A549 (cell line): ENCODE results near the gene PLCB4. TPM values are rescaled to one million over a fixed set of nuclear protein-coding genes. Genes with fewer than 3 reads are reported as not detected.

Experiments
- ATAC-seq, 2 experiments: fragments of 200-7000 bp in 1 of 2; fragments of >200 bp in 1 of 2; cut with Nextera tagmentation in 1 of 2; cut with Tn5 transposase in 1 of 2; 3 replicates each; pipeline versions ENCODE4 v1.8.0 to v1.9.1; 2018 to 2020; ENCODE audit warnings: mild to moderate bottlenecking in 1 of 2, moderate library complexity in 1 of 2
- CTCF ChIA-PET: fragments of 300-600 bp; sonication (Branson Sonifier 250); formaldehyde crosslinking; extraction: SDS; loops from one replicate; lab custom pipeline; 2021; ENCODE audit warnings: antibody characterized with exemption, inconsistent platforms; lab: Yijun Ruan, JAX
- POLR2A ChIA-PET: fragments of 350-600 bp; formaldehyde crosslinking; extraction: SDS; loops from one replicate; lab custom pipeline; 2021; ENCODE audit warnings: antibody characterized with exemption, inconsistent platforms; lab: Yijun Ruan, JAX
- DNase-seq, 2 experiments: peaks; one replicate each; pipeline versions ENCODE4 v3.0.0 to v3.0.0-alpha.2; 2011 to 2016; ENCODE audit warnings: low read depth in 1 of 2, low spot score in 1 of 2
- FAIRE-seq: peaks from 2 replicates; lab custom pipeline; 2011; peaks lifted over from hg19 to GRCh38; lab: Jason Lieb, UNC
- H3K27ac ChIP-seq, 2 experiments: fragments of >200 bp; sonication (Bioruptor Twin); formaldehyde crosslinking; 3 replicates each; pipeline ENCODE4 v1.5.1; 2016 to 2017
- H3K4me1 ChIP-seq: fragments of >200 bp; sonication (Bioruptor Twin); formaldehyde crosslinking; 3 replicates; pipeline ENCODE4 v1.6.1; 2016
- H3K4me2 ChIP-seq: fragments of >200 bp; sonication (Bioruptor Twin); formaldehyde crosslinking; 3 replicates; pipeline ENCODE4 v1.6.1; 2016
- H3K4me3 ChIP-seq: fragments of >200 bp; sonication (Bioruptor Twin); formaldehyde crosslinking; 3 replicates; pipeline ENCODE4 v1.5.1; 2016
- H3K9me3 ChIP-seq: fragments of >200 bp; sonication (Bioruptor Twin); formaldehyde crosslinking; 3 replicates; pipeline ENCODE4 v1.6.1; 2016
- ATOH8 ChIP-seq: fragments of 250-450 bp; sonication (Bioruptor Pico); IDR thresholded peaks from 2 replicates; pipeline ENCODE4 v1.5.0; 2020; ENCODE audit warnings: low read depth, mild to moderate bottlenecking, moderate library complexity
- BHLHE40 ChIP-seq: IDR thresholded peaks from 2 replicates; pipeline ENCODE4 v1.6.1; 2012; ENCODE audit warnings: low read depth, low read length, inconsistent platforms
- CEBPB ChIP-seq, 2 experiments: fragments of >200 bp in 1 of 2; sonication (Bioruptor Twin) in 1 of 2; formaldehyde crosslinking in 1 of 2; IDR thresholded peaks; 2 replicates each; pipeline ENCODE4 v1.6.1; 2012 to 2016
- FOSB ChIP-seq: fragments of 250-450 bp; sonication (Bioruptor Pico); IDR thresholded peaks from 2 replicates; pipeline ENCODE4 v1.5.0; 2020; ENCODE audit warnings: mild to moderate bottlenecking, moderate library complexity
- GATA3 ChIP-seq: IDR thresholded peaks from 2 replicates; pipeline ENCODE4 v1.6.1; 2012; ENCODE audit warnings: borderline replicate concordance
- HDAC2 ChIP-seq: fragments of 200-600 bp; sonication (generic); IDR thresholded peaks from 2 replicates; pipeline ENCODE4 v1.6.1; 2016
- HEYL ChIP-seq: fragments of 250-450 bp; sonication (Bioruptor Pico); IDR thresholded peaks from 2 replicates; pipeline ENCODE4 v1.8.0; 2021; ENCODE audit warnings: mild to moderate bottlenecking, moderate library complexity
- HOXA7 ChIP-seq: fragments of 250-450 bp; sonication (Bioruptor Pico); IDR thresholded peaks from 2 replicates; pipeline ENCODE4 v1.5.0; 2020; ENCODE audit warnings: mild to moderate bottlenecking, moderate library complexity
- JUN ChIP-seq, 2 experiments: fragments of >200 bp; sonication (Bioruptor Twin); formaldehyde crosslinking; IDR thresholded peaks; 2 replicates in 1 of 2; 3 replicates in 1 of 2; pipeline ENCODE4 v1.6.1; 2016 to 2017
- NFE2L2 ChIP-seq: fragments of 150-350 bp; conservative IDR thresholded peaks from 2 replicates; pipeline ENCODE4 v1.6.1; 2014; ENCODE audit warnings: low read length
- POLR2A ChIP-seq: IDR thresholded peaks from 2 replicates; pipeline ENCODE4 v1.6.1; 2012; ENCODE audit warnings: mild to moderate bottlenecking, low read length
- RAD21 ChIP-seq, 2 experiments: fragments of >200 bp in 1 of 2; sonication (Bioruptor Twin) in 1 of 2; formaldehyde crosslinking in 1 of 2; IDR thresholded peaks in 1 of 2; conservative IDR thresholded peaks in 1 of 2; 2 replicates in 1 of 2; 3 replicates in 1 of 2; pipeline ENCODE4 v1.6.1; 2012 to 2018; ENCODE audit warnings: inconsistent platforms in 1 of 2
- RARB ChIP-seq: fragments of 250-450 bp; sonication (Bioruptor Pico); IDR thresholded peaks from 2 replicates; pipeline ENCODE4 v1.8.0; 2021; ENCODE audit warnings: mild to moderate bottlenecking, moderate library complexity
- RCOR1 ChIP-seq: fragments of 150-350 bp; IDR thresholded peaks from 2 replicates; pipeline ENCODE4 v1.6.1; 2014; ENCODE audit warnings: antibody characterized with exemption, low read length, low read depth
- RNF2 ChIP-seq: fragments of 200-600 bp; sonication (generic); IDR thresholded peaks from 2 replicates; pipeline ENCODE4 v1.6.1; 2016; ENCODE audit warnings: low read depth, mild to moderate bottlenecking, antibody characterized with exemption, moderate library complexity, borderline replicate concordance
- ZC3H11A ChIP-seq: fragments of 450-650 bp; IDR thresholded peaks from 2 replicates; pipeline ENCODE4 v1.6.1; 2014; ENCODE audit warnings: antibody characterized with exemption, mild to moderate bottlenecking
- ZFP36 ChIP-seq: fragments of 450-650 bp; IDR thresholded peaks from 2 replicates; pipeline ENCODE4 v1.6.1; 2014; ENCODE audit warnings: borderline replicate concordance; ENCODE audit not compliant: partially characterized antibody
- WGBS: methylation state at CpG from one replicate; pipeline ENCODE4 v1.1.6; 2017; ENCODE audit errors: missing lambda C conversion rate; 5-methylcytosine and 5-hydroxymethylcytosine counted together
- polyA plus RNA-seq, 4 experiments: library from polyadenylated mRNA; depleted of rRNA in 3 of 4; stranded (reverse); fragments of >200 nt; fragmentation: RNase III in 1 of 4; extraction: RNeasy Plus Mini Kit Qiagen cat#74134 plus additional on column Dnase treatment in 1 of 4; gene quantifications; 2 replicates in 3 of 4; 3 replicates in 1 of 4; pipeline ENCODE4 v1.2.3, GENCODE V29; 2011 to 2017
- TF ChIP-seq, protein P1 (sequence below): fragments of 250-450 bp; sonication (Bioruptor Pico); IDR thresholded peaks from 2 replicates; pipeline ENCODE4 v1.5.0; 2021; ENCODE audit warnings: mild to moderate bottlenecking, moderate library complexity, borderline replicate concordance
- TF ChIP-seq, protein P2 (sequence below): fragments of 200-600 bp; sonication (generic); IDR thresholded peaks from 2 replicates; pipeline ENCODE4 v1.6.1; 2016; ENCODE audit warnings: antibody characterized with exemption, mild to moderate bottlenecking, moderate library complexity
- TF ChIP-seq, protein P3 (sequence below): fragments of >200 bp; sonication (Bioruptor Twin); formaldehyde crosslinking; IDR thresholded peaks from 3 replicates; pipeline ENCODE4 v1.6.1; 2016

The PLCB4 gene
- polyA plus RNA-seq, 2 of the 4 experiments (the other 2 are of a cell fraction) = 17.1 to 32.1 TPM

GRCh38 chr20:9261781-9262180 lies 192.9 kb downstream of the PLCB4 start:
- FAIRE-seq (peak; percentile 89), ATAC-seq (no peak), DNase-seq (no peak)
- Histone ChIP-seq H3K27ac (no peak overlapping the region), H3K4me2 (no peak overlapping the region), H3K4me1 (peaks cover 22% of the 10 kb centered on the region; the same call in 2 of the 3 replicates), H3K4me3 (no peak overlapping the region), H3K9me3 (no peaks in the 10 kb centered on the region)
- CTCF ChIA-PET = no interaction called here
- TF ChIP-seq GATA3 = no peak
- no peak for TF ChIP-seq HDAC2
- no peak for TF ChIP-seq RNF2
- TF ChIP-seq FOSB = no peak
- no peak for TF ChIP-seq RARB (CRISPR knock-in tag)
- TF ChIP-seq NFE2L2 = no peak
- no peak for TF ChIP-seq HEYL
- no peak for TF ChIP-seq RAD21 (conservative IDR thresholded peaks at IDR 0.05 in 1 of 2, IDR thresholded peaks at IDR 0.05 in 1 of 2)
- TF ChIP-seq, protein P1, sequence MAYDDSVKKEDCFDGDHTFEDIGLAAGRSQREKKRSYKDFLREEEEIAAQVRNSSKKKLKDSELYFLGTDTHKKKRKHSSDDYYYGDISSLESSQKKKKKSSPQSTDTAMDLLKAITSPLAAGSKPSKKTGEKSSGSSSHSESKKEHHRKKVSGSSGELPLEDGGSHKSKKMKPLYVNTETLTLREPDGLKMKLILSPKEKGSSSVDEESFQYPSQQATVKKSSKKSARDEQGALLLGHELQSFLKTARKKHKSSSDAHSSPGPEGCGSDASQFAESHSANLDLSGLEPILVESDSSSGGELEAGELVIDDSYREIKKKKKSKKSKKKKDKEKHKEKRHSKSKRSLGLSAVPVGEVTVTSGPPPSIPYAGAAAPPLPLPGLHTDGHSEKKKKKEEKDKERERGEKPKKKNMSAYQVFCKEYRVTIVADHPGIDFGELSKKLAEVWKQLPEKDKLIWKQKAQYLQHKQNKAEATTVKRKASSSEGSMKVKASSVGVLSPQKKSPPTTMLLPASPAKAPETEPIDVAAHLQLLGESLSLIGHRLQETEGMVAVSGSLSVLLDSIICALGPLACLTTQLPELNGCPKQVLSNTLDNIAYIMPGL (CRISPR knock-in tag) = no peak
- TF ChIP-seq RCOR1 = no peak
- TF ChIP-seq JUN (IDR thresholded peaks at IDR 0.05) = no peak
- TF ChIP-seq ATOH8 (CRISPR knock-in tag) = no peak
- TF ChIP-seq, protein P2, sequence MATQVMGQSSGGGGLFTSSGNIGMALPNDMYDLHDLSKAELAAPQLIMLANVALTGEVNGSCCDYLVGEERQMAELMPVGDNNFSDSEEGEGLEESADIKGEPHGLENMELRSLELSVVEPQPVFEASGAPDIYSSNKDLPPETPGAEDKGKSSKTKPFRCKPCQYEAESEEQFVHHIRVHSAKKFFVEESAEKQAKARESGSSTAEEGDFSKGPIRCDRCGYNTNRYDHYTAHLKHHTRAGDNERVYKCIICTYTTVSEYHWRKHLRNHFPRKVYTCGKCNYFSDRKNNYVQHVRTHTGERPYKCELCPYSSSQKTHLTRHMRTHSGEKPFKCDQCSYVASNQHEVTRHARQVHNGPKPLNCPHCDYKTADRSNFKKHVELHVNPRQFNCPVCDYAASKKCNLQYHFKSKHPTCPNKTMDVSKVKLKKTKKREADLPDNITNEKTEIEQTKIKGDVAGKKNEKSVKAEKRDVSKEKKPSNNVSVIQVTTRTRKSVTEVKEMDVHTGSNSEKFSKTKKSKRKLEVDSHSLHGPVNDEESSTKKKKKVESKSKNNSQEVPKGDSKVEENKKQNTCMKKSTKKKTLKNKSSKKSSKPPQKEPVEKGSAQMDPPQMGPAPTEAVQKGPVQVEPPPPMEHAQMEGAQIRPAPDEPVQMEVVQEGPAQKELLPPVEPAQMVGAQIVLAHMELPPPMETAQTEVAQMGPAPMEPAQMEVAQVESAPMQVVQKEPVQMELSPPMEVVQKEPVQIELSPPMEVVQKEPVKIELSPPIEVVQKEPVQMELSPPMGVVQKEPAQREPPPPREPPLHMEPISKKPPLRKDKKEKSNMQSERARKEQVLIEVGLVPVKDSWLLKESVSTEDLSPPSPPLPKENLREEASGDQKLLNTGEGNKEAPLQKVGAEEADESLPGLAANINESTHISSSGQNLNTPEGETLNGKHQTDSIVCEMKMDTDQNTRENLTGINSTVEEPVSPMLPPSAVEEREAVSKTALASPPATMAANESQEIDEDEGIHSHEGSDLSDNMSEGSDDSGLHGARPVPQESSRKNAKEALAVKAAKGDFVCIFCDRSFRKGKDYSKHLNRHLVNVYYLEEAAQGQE = no peak
- TF ChIP-seq HOXA7 (CRISPR knock-in tag) = no peak
- TF ChIP-seq POLR2A = no peak
- TF ChIP-seq, protein P3, sequence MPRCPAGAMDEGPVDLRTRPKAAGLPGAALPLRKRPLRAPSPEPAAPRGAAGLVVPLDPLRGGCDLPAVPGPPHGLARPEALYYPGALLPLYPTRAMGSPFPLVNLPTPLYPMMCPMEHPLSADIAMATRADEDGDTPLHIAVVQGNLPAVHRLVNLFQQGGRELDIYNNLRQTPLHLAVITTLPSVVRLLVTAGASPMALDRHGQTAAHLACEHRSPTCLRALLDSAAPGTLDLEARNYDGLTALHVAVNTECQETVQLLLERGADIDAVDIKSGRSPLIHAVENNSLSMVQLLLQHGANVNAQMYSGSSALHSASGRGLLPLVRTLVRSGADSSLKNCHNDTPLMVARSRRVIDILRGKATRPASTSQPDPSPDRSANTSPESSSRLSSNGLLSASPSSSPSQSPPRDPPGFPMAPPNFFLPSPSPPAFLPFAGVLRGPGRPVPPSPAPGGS = no peak
- no peak for TF ChIP-seq BHLHE40
- TF ChIP-seq CEBPB (IDR thresholded peaks at IDR 0.05) = no peak
- POLR2A ChIA-PET = no interaction called here
- WGBS = 95% methylated on average over 2 of the region's 2 CpGs

DNA sequence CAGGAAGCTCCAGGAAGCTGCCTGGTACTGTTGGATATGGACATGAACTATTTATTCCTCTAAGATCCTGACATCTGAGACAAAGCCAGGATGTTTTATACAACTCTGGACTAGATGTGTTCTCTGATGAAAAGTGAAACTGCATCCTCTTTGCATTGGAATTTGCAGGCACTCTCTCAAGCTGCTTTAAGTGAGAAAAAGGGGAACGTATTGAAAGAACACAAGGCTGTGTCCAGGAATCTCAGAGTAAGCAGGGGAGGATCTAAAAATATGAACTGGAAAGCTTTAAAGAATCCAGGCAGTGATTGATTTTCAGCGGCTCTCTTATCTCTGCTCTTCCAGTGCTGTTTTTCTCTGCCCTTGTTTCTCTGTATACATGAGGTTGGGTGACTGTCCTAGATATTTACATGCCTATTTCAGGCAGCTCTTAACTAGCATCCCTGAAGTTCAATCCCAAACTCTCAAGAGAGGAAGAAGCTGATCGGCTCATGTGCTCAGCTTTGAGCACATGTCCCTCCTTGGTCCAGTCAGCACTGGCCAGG lies 193.8 kb downstream of the PLCB4 start:
- FAIRE-seq (no peak), ATAC-seq (no peak), DNase-seq (no peak)
- WGBS = 82% methylated on average over 3 of the region's 3 CpGs
- TF ChIP-seq ZC3H11A = no peak
- TF ChIP-seq ZFP36 = no peak
- no peak overlapping the region for H3K4me3 ChIP-seq
- no peak overlapping the region for H3K27ac ChIP-seq
- H3K4me1 ChIP-seq = peaks cover 22% of the 10 kb centered on the region; the same call in 2 of the 3 replicates
- H3K4me2 ChIP-seq = peak overlapping the region; percentile 4; the same call in 1 of the 3 replicates
- H3K9me3 ChIP-seq = no peaks in the 10 kb centered on the region
- ChIA-PET CTCF (interaction anchor here (0.6 to 1.5 kb wide), 4 partner anchors 14 to 97 kb away, joined by 3 to 6 read pairs (median 3); no protein-coding TSS in a partner anchor), POLR2A (no interaction called here)
